ENCODE measurements around the gene SORCS1.

DNA sequence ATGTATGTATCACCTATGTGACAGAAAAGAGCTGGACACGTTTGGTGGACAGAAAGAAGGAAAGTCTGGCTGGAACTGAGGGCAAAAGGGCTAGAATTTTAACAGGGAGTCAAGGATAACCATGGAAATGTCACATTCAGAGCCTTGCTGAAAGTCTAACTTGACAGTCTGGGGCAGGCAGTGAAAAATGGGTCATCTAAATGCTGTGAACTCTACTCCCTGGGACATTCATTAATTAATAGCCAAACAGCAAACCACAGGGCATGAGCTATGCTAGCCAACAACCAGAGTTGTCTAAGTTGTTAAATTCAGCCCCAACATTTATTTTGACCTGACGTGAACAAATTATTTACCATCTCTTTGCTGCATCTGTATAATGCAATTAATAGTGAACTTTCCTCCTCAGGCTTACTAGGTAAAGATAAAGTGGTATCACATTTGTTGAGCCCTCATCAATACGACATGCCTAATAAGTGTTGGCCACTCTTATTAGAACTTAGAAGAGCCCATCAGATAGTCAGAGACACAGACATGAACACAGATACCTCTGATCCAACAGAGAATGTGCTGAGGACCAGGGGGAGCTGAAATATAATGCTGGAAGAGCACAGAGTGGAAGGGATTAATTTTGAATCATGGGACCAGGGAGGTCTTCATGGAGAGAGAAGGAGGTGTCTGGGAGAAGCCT lies 109.9 kb downstream of the SORCS1 start:
- TF ChIP-seq, protein P1, sequence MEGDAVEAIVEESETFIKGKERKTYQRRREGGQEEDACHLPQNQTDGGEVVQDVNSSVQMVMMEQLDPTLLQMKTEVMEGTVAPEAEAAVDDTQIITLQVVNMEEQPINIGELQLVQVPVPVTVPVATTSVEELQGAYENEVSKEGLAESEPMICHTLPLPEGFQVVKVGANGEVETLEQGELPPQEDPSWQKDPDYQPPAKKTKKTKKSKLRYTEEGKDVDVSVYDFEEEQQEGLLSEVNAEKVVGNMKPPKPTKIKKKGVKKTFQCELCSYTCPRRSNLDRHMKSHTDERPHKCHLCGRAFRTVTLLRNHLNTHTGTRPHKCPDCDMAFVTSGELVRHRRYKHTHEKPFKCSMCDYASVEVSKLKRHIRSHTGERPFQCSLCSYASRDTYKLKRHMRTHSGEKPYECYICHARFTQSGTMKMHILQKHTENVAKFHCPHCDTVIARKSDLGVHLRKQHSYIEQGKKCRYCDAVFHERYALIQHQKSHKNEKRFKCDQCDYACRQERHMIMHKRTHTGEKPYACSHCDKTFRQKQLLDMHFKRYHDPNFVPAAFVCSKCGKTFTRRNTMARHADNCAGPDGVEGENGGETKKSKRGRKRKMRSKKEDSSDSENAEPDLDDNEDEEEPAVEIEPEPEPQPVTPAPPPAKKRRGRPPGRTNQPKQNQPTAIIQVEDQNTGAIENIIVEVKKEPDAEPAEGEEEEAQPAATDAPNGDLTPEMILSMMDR (IDR thresholded peaks at IDR 0.05): no peak
- TF ChIP-seq POLR2A (IDR thresholded peaks at IDR 0.05): no peak
